ENCODE data around the gene C1orf74.

C1orf74 gene

DNA sequence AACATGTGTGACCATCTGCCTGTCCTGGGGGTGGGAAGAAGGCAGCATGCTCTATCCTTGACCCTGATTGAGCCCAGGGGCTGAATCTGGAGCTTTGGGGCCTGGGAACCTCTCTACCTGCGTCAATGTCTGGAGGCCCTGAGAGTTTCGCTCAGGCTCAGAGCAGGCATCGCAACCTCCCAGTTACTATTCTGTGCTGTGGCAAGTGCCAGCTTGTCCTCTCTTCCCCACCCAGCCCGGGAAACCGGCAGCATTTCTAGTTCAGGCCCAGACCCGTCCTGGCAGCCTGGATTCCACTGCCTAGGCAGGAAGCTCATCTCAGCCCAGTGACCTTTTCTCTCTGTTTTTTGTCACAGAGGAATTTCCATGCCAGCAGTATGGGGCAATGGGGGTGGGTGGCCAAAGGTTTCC is 31.6 kb upstream of the C1orf74 start:
- no peak overlapping the region for H3K4me3 ChIP-seq (ENCODE audit: control insufficient read depth, low read depth, low read length)
- DNase-seq (ENCODE audit: low read depth), result no peak
- TF ChIP-seq, protein P1, sequence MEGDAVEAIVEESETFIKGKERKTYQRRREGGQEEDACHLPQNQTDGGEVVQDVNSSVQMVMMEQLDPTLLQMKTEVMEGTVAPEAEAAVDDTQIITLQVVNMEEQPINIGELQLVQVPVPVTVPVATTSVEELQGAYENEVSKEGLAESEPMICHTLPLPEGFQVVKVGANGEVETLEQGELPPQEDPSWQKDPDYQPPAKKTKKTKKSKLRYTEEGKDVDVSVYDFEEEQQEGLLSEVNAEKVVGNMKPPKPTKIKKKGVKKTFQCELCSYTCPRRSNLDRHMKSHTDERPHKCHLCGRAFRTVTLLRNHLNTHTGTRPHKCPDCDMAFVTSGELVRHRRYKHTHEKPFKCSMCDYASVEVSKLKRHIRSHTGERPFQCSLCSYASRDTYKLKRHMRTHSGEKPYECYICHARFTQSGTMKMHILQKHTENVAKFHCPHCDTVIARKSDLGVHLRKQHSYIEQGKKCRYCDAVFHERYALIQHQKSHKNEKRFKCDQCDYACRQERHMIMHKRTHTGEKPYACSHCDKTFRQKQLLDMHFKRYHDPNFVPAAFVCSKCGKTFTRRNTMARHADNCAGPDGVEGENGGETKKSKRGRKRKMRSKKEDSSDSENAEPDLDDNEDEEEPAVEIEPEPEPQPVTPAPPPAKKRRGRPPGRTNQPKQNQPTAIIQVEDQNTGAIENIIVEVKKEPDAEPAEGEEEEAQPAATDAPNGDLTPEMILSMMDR (conservative IDR thresholded peaks at IDR 0.05; ENCODE audit: control insufficient read depth, insufficient read depth, low read depth, low read length), result no peak

DNA sequence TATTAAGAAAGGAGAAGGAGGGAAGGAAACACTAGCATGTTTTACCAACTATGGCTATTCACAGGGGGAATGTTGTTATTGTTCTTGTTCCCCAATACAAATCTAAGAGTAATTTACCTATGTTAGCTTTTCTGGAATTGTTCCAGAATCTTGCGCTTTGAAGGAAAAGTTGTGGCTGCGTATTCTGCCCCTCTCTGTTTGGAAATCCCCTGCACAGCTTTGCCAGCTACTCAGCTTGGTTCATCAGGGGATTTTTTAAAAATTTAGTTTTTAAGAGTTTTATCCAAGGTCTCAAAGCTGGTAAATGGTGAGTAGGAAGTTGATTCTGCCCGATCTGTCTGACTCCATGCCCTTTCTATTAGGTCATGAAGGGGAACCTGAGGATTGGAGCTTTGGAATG is 31.1 kb upstream of the C1orf74 start:
- no peak for DNase-seq (ENCODE audit: low read depth)
- TF ChIP-seq, protein P1 (conservative IDR thresholded peaks at IDR 0.05; ENCODE audit: control insufficient read depth, insufficient read depth, low read depth, low read length), result no peak
- no peak overlapping the region for H3K4me3 ChIP-seq (ENCODE audit: control insufficient read depth, low read depth, low read length)

DNA sequence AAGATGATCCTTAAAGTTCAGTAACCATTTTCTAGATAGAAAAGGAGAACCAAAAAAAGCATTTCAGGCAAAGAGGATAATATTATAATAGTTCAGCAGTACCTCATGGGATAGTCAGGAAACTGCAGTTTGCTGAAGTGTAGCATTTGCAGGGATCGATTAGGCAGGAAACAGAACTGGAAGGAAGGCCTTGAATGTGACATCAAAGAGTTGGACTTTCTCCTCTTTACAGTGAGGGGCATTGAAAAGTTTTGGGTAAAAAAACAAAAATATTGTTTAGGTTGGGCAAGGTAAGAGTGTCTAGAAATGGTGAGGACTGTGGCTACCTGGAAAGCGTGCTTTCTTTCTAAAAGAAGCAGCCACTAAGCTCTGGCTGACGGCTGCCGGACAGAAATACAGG is 29.5 kb upstream of the C1orf74 start:
- DNase-seq (ENCODE audit: low read depth), result no peak
- H3K4me3 ChIP-seq (ENCODE audit: control insufficient read depth, low read depth, low read length), result no peak overlapping the region
- TF ChIP-seq, protein P1 (conservative IDR thresholded peaks at IDR 0.05; ENCODE audit: control insufficient read depth, insufficient read depth, low read depth, low read length), result no peak

DNA sequence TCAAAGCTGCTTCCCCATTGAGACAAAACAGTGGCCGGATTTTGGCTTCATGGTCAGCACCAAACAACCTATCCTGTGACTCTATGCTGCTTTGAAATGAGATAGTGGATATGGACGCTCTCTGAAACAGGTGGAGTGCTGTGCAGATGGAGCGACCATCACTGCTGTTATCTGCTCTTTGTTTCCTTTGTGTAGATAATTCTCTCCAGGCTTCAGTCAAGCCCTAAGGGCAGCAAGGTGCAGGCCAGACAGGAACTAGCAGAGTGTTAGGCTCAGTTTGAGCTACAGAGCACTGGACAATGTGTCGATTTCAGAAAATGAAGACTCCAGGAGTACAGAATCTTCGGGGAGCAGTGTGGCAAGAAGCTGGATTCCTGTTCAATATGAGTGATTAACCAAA is 26.4 kb upstream of the C1orf74 start:
- TF ChIP-seq, protein P1 (conservative IDR thresholded peaks at IDR 0.05; ENCODE audit: control insufficient read depth, insufficient read depth, low read depth, low read length), result no peak
- no peak for DNase-seq (ENCODE audit: low read depth)

DNA sequence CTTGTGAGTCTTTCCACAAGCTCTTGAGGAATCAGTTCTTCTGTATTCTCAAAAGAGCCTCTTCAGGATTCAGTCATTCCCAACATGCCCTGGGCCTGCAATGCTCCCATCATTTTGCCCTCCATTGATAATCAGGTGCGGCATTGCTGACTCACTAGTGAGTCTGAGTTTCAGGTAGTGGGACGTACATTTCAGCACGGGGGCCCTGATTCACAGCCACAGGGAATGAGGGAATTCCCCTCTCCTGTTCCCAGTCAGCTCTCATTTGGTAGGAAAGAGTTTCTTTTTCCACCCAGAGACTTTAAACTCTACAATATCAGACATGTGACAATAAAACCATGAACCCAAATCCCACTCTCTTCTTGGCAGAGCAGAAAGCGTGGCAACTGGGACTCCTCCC is 25.3 kb upstream of the C1orf74 start:
- DNase-seq (ENCODE audit: low read depth), result no peak
- H3K4me3 ChIP-seq (ENCODE audit: control insufficient read depth, low read depth, low read length), result no peak overlapping the region
- TF ChIP-seq, protein P1 (conservative IDR thresholded peaks at IDR 0.05; ENCODE audit: control insufficient read depth, insufficient read depth, low read depth, low read length), result no peak

More for the DNA sequence above, 26.4 kb upstream of the C1orf74 start:
- no peak overlapping the region for H3K4me3 ChIP-seq (ENCODE audit: control insufficient read depth, low read depth, low read length)

DNA sequence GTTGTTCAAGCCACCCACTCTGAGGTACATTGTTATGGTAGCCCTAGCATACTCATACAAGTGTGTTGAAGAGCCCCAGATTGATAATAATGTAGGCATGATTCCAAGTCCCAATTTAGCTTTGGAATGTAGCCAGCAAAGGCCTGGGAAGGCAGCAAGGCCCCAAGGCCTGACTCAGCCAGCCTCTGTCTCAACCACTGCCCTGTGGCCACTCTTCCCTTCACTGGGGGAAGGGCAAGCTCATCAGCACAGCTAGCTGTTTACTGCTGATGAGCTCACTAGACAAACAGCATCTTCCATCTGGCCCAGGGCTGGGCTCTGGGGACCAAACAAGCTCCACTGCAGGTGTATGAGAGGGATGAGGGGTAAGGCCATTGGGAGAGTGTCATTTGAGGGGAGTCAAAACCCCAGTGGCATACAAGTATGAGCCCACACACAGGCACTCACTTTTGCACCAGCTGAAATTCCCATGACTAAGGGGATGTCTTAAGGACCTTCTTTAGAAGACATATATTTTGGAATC is 23.8 kb upstream of the C1orf74 start:
- DNase-seq (ENCODE audit: low read depth), result peak; percentile 97
- TF ChIP-seq, protein P1 (conservative IDR thresholded peaks at IDR 0.05; ENCODE audit: control insufficient read depth, insufficient read depth, low read depth, low read length), result no peak
- no peak overlapping the region for H3K4me3 ChIP-seq (ENCODE audit: control insufficient read depth, low read depth, low read length)

DNA sequence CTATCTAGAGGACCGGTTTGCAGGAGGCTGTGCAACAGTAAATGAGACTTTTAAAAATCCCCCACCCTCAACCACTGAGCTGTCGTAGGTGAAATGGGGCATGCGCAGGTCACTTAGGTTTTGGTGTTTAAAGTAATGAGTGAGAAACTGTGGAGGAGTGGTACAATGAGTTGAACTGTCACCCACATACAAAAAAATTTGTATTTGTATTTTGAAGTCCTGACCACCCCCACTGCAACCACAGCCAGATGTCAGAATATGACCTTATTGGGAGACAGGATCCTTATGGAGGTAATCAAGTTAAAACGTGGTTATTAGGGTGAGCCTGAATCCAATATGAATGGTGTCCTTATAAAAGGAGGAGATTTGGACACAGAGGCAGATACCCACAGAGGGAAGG is 23.1 kb upstream of the C1orf74 start:
- TF ChIP-seq, protein P1 (conservative IDR thresholded peaks at IDR 0.05; ENCODE audit: control insufficient read depth, insufficient read depth, low read depth, low read length), result no peak
- no peak overlapping the region for H3K4me3 ChIP-seq (ENCODE audit: control insufficient read depth, low read depth, low read length)
- DNase-seq (ENCODE audit: low read depth), result no peak

Measured in fibroblast of mammary gland (primary cell).